Thyroid gland (tissue), 4 donors: ENCODE results near the gene MDFI. TPM values are rescaled to one million over a fixed set of nuclear protein-coding genes. Genes with fewer than 3 reads are reported as not detected.

Source experiments
- DNase-seq, 2 donors: peaks; one replicate each; pipeline ENCODE4 v3.0.0-alpha.2; 2019
- H3K27ac ChIP-seq, 3 donors: fragments of 200-600 bp; sonication (generic); 1 replicate in 2 of 3; 2 replicates in 1 of 3; pipeline ENCODE4 v1.5.1; 2016 to 2019; ENCODE audit warnings: mild to moderate bottlenecking in 1 of 3, moderate library complexity in 1 of 3
- H3K27me3 ChIP-seq: fragments of 200-600 bp; sonication (generic); one replicate; pipeline ENCODE4 v1.5.1; 2019
- H3K36me3 ChIP-seq, 2 donors: fragments of 200-600 bp; sonication (generic); one replicate each; pipeline ENCODE4 v1.5.1; 2016 to 2019
- H3K4me1 ChIP-seq, 2 donors: fragments of 200-600 bp; sonication (generic); one replicate each; pipeline ENCODE4 v1.5.1; 2017 to 2019
- H3K4me3 ChIP-seq, 3 donors: fragments of 200-600 bp; sonication (generic); replicated peaks in 1 of 3; 1 replicate in 2 of 3; 2 replicates in 1 of 3; pipeline ENCODE4 v1.5.1; 2016; ENCODE audit warnings: mild to moderate bottlenecking in 1 of 3
- H3K9me3 ChIP-seq: fragments of 200-600 bp; sonication (generic); one replicate; pipeline ENCODE4 v1.5.1; 2017
- POLR2A ChIP-seq, 2 donors: fragments of 450-650 bp; IDR thresholded peaks; one replicate each; pipeline ENCODE4 v1.6.1; 2017; ENCODE audit warnings: antibody characterized with exemption in 2 of 2, mild to moderate bottlenecking in 2 of 2, moderate library complexity in 1 of 2
- WGBS, 2 donors: methylation state at CpG; one replicate each; pipeline ENCODE4 v1.1.5; 2017; 5-methylcytosine and 5-hydroxymethylcytosine counted together
- intact Hi-C: fragments of 100-400 bp; cut with DNase I; formaldehyde crosslinking; loops from one replicate; pipeline ENCODE4 v1.15.1; 2023
- total RNA-seq, 4 donors: library from RNA; depleted of rRNA; stranded (reverse); fragments of >200 nt; gene quantifications; one replicate each; pipeline ENCODE4 v1.2.3, GENCODE V29; 2016
- TF ChIP-seq, protein P1 (sequence below), 6 experiments: fragments of 200-600 bp in 3 of 6; fragments of 450-650 bp in 3 of 6; sonication (generic) in 3 of 6; IDR thresholded peaks; one replicate each; pipeline ENCODE4 v1.5.1; 2016 to 2019; ENCODE audit warnings: antibody characterized with exemption in 6 of 6, mild to moderate bottlenecking in 2 of 6, inconsistent platforms in 1 of 6, moderate library complexity in 1 of 6

Gene MDFI
- total RNA-seq, 4 donors from 2014 or later, result 2.9 to 9.3 (median 6.5) TPM

GRCh38 chr6:41595166-41595565 lies 43.1 kb upstream of the MDFI start:
- Histone ChIP-seq H3K36me3 (peaks cover 31 to 38% of the 10 kb centered on the region in 2 donors), H3K27me3 (no peaks in the 10 kb centered on the region), H3K9me3 (no peaks in the 10 kb centered on the region), H3K4me1 (no peaks in the 10 kb centered on the region), H3K4me3 (no peak overlapping the region), H3K27ac (no peak overlapping the region)
- intact Hi-C loops, result no loop called here
- WGBS, 2 donors, result 92 to 100% methylated on average over 6 of the region's 6 CpGs
- TF ChIP-seq, protein P1, sequence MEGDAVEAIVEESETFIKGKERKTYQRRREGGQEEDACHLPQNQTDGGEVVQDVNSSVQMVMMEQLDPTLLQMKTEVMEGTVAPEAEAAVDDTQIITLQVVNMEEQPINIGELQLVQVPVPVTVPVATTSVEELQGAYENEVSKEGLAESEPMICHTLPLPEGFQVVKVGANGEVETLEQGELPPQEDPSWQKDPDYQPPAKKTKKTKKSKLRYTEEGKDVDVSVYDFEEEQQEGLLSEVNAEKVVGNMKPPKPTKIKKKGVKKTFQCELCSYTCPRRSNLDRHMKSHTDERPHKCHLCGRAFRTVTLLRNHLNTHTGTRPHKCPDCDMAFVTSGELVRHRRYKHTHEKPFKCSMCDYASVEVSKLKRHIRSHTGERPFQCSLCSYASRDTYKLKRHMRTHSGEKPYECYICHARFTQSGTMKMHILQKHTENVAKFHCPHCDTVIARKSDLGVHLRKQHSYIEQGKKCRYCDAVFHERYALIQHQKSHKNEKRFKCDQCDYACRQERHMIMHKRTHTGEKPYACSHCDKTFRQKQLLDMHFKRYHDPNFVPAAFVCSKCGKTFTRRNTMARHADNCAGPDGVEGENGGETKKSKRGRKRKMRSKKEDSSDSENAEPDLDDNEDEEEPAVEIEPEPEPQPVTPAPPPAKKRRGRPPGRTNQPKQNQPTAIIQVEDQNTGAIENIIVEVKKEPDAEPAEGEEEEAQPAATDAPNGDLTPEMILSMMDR (IDR thresholded peaks at IDR 0.05), result no peak
- TF ChIP-seq POLR2A (IDR thresholded peaks at IDR 0.05), result no peak
- DNase-seq, result no peak

DNA sequence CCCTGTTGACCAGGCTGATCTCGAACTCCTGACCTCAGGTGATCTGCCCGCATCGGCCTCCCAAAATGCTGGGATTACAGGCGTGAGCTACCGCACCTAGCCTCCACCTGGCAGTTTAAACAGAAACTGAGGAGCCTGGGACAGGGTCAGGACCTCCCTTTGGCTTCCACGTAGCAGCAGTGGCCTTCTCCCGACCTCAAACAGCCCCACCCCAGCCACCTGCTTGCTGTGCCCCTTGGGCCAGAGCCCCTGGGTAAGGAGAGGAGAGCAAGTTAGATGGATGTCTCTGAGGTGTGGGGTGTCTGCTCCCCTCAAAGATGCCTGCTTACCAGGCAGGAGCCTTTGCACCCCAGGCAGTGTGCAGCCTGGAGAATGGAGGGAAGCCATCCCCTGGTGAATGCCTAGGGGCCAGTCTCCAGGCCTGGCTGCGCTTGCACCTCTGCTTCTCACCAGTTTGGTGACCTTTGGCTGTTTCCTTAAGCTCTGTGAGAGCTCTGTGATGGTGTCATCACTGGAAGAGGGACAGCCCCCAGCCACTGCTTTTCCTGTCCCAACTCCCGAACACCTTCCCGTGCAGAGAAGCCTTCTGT lies 42.1 kb upstream of the MDFI start:
- Histone ChIP-seq H3K36me3 (peaks cover 29 to 38% of the 10 kb centered on the region in 2 donors), H3K9me3 (no peaks in the 10 kb centered on the region), H3K4me1 (no peaks in the 10 kb centered on the region), H3K27ac (no peak overlapping the region), H3K4me3 (no peak overlapping the region), H3K27me3 (no peaks in the 10 kb centered on the region)
- TF ChIP-seq POLR2A (IDR thresholded peaks at IDR 0.05), result no peak
- TF ChIP-seq, protein P1 (IDR thresholded peaks at IDR 0.05), result no peak
- DNase-seq, result no peak
- WGBS, 2 donors, result 90 to 92% methylated on average over 9 of the region's 10 CpGs
- intact Hi-C loops, result no loop called here

GRCh38 chr6:41596807-41597206 lies 41.5 kb upstream of the MDFI start:
- H3K9me3 ChIP-seq, result no peaks in the 10 kb centered on the region
- WGBS, 2 donors, result 91% methylated on average over 11 of the region's 11 CpGs
- no peak overlapping the region for H3K4me3 ChIP-seq
- TF ChIP-seq, protein P1 (IDR thresholded peaks at IDR 0.05), result no peak
- TF ChIP-seq POLR2A (IDR thresholded peaks at IDR 0.05), result no peak
- no peaks in the 10 kb centered on the region for H3K27me3 ChIP-seq
- H3K36me3 ChIP-seq, result peaks cover 29 to 38% of the 10 kb centered on the region in 2 donors
- no peak for DNase-seq
- intact Hi-C loops, result no loop called here
- H3K4me1 ChIP-seq, result no peaks in the 10 kb centered on the region
- H3K27ac ChIP-seq, result no peak overlapping the region

- WGBS, 2 donors, result 86 to 89% methylated on average over 8 to 19 of the region's 19 CpGs
- Histone ChIP-seq H3K4me3 (no peak overlapping the region), H3K27me3 (no peaks in the 10 kb centered on the region), H3K36me3 (peaks cover 29 to 38% of the 10 kb centered on the region in 2 donors), H3K4me1 (peaks cover 0 to 5% of the 10 kb centered on the region in 2 donors), H3K27ac (no peak overlapping the region), H3K9me3 (no peaks in the 10 kb centered on the region)
- DNase-seq, result no peak
- intact Hi-C loops, result no loop called here
- TF ChIP-seq POLR2A (IDR thresholded peaks at IDR 0.05), result no peak
- TF ChIP-seq, protein P1 (IDR thresholded peaks at IDR 0.05), result no peak
Measured at GRCh38 chr6:41597246-41598000, 40.8 kb upstream of the MDFI start.

DNA sequence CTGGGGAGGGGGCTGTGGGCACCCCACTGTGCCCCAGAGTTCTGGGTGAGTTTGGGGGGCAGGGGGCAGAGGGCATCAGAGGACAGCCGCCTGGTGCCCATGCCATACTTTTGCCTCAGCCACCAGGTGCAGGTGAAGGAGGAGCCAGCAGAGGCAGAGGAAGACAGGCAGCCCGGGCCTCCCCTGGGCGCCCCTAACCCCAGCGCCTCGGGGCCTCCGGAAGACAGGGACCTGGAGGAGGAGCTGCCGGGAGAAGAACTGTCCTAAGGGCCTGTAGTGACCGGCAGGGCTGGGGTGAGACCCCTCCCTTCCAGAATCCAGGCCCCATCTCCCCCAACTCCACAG lies 39.6 kb upstream of the MDFI start:
- H3K27ac ChIP-seq, result no peak overlapping the region
- no peaks in the 10 kb centered on the region for H3K9me3 ChIP-seq
- peaks cover 29 to 33% of the 10 kb centered on the region in 2 donors for H3K36me3 ChIP-seq
- no peak overlapping the region for H3K4me3 ChIP-seq
- TF ChIP-seq, protein P1 (IDR thresholded peaks at IDR 0.05), result no peak
- TF ChIP-seq POLR2A (IDR thresholded peaks at IDR 0.05), result no peak
- WGBS, 2 donors, result 91% methylated on average over 8 of the region's 8 CpGs
- intact Hi-C loops, result no loop called here
- H3K4me1 ChIP-seq, result peaks cover 0 to 11% of the 10 kb centered on the region in 2 donors
- no peak for DNase-seq
- no peaks in the 10 kb centered on the region for H3K27me3 ChIP-seq
